GM18870 (cell line): ENCODE data around the gene SPAG17.

Experiments
- ATAC-seq: cut with Tn5 transposase; IDR thresholded peaks from one replicate; pipeline ENCODE4 v1.9.1; 2021; ENCODE audit warnings: moderate library complexity; ENCODE audit not compliant: unreplicated experiment

The SPAG17 gene

DNA sequence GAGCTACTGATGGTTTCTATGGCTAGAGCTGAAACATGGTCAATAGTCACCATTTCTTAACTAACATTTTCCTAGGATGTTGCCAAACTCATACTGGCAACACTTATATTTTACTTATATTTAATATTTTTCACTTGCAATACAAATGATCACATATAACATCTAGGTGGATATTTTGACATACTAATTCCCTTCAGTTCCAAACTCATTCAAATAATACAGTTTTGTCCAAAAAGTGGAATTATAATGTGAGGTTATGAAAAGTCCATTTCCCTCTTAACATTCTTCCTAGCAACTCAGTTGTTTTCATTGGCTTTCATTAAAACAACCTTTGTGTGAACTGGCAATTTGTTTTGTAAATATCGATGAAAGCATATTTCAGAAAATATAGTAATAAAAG, 16.0 kb downstream of the SPAG17 start:
- ATAC-seq, result no peak

DNA sequence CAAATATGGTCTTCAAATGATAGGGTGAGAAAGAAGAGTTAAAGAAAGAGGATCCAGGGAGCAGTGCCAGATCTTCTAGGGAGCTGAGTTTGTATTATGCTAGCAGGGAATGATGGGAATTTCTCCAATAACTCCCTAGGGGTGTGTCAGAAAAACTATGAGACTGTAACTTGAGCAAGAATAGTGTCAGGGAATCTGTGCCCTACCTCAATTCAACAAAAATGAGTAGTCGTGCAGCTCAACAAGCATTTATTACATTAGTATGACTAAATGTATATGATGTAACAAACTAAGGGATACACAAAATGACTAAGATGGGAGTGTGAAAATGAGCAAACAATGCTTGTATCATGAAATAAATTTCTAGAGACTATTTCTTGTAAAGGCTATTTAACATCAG, 24.2 kb downstream of the SPAG17 start:
- no peak for ATAC-seq

DNA sequence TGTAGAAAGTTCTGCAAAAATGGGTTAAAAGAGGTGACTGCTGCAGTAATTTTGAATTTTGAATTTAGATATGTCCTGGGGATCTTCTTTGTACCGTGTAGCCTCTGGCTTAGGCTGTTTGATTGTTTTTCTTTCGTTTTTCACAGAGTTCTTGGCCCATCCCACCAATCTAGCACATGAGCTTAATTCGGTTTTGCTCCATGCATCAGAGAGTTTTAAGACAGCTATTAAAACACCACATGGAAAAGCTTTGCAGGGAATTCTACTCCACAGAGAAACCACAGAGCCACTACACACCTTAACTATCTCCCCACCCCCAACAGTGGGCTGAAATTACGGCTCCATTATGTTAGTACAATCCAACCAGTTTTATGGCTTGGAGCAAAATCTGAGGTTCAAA, 25.5 kb downstream of the SPAG17 start:
- ATAC-seq, result no peak

DNA sequence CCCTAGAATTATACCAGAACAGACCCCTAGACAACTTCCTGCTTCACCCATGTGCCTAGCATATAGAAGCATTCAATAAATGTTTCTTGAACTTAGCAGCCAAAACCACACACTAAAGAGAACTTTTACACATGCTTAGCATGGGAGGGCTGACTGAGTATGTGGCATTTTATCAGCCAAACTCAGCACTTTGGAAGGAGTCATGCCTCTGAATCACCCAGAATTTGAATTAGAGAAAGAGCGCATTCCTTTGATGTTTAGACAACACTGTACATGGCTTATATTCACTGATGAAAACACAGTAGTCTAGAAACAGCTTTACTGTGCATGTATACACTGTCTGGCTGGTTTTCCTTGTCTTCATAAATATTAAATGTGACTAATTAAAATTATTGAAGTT, 26.1 kb downstream of the SPAG17 start:
- no peak for ATAC-seq

DNA sequence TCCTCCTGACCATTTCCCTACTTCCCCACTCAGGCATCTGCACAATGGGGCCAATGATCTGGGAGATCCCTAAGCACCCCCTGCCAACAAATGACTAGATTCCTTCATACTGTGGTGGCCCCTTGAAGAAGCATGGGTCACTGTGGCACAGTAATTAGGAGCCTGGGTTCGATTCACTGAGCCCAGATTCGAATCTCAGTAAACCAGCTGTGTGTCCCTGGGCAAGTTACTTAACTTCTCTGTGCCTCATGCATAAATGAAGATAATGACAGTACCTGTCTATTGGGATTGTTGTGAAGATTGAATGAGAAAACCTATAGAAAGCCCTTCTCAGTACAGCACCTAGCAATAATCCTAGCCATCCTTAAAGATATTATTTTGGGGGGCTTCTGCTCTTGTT, 27.5 kb downstream of the SPAG17 start:
- no peak for ATAC-seq

DNA sequence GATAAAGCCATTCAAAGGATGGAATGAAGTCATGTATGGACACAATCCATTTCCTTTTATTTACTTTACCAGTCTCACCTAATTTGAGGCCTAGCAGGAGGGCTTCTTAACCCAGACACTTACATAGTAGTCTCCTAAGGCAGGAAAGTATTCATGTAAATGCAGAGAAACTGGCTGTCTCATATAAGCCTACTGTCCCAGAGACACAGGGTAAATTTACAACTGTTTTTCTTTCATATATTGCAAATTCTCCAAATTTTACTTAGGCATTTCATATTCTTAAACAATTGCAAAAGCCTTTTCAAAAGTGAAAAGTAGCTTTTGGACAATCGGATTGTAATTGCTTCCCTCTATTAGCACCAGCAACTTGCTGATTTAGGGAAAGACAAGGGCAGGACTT, 29.9 kb downstream of the SPAG17 start:
- ATAC-seq, result no peak

DNA sequence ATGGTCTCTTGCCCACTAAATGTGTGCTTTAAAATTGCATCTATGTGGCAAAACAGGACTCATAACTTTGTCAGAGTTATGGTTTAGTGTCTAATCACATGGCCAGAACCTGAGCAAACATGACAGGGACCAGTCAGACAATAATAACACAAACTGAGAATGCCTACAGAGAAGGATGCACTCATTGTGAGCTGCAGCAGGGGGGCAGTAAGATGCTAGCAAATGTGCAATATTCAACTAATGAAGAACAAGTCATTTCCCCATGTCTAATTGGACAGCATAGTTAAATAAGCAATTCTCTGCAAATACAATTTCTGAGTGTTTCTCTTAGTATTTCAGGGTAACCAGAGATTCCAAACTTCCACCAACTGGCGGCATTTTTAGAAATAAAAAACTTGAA, 30.8 kb downstream of the SPAG17 start:
- ATAC-seq, result no peak

DNA sequence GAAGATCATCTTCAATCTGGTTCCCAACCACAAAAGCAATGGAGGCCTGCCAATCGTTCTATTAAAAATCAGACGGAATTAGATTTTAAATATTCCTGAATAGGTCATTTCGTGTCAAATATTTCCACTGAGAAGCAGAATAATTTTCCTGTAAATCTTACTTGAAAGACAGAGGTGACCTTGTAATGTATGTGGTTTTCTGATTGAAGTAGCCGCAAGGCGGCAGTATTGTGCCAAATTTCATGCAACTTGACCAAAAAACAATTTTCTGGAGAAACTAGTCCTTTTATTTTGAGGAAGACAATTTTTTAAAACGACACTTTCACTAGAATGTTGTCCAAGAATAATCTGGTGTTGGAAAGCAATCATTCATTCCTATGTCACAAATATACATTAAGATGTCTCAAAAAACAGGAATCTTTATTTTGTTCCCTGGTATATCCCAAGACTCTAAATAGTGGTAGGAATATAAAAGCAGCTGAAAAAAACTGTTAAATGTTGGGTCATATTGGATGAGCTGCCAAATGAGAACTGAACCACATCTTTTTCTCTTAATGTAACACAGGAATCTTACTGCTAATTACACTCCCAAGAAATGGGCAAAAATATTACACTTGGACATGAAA, 33.6 kb downstream of the SPAG17 start:
- no peak for ATAC-seq

DNA sequence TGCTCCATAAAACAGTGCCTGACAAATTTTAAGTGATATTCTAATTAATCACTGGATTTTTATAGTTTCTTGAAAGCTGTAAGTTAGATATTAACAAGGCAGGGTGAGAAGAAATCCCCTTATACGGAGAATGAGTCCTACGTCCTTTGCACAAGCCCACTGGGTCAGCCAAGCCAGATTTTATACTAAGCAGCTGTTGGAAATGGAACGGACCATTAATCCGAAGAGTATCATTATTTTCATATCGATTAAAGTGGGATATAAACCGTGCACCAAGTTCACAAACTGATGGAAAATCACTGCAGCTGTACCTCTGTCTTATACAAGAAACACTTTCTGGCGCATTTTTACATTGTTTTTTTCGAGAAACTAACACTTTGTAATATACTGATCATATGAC, 35.2 kb downstream of the SPAG17 start:
- ATAC-seq, result no peak

DNA sequence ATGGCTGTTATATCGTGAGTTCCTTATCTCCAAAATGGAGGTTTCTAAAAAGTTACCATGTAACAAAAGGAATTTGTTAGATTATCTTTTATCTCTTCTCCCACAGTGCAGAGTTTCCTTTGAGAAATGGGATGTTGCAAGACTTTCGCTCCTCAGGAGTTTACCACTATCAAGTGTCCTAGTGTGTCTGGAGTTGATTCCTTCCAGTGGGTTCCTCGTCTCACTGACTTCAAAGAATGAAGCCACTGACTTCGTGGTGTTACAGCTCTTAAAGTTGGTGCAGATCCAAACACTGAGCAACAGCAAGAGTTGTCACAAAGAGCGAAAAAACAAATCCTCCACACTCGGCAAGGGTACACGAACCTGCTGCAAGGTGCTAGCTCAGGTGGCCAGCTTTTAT, 37.0 kb downstream of the SPAG17 start:
- no peak for ATAC-seq

DNA sequence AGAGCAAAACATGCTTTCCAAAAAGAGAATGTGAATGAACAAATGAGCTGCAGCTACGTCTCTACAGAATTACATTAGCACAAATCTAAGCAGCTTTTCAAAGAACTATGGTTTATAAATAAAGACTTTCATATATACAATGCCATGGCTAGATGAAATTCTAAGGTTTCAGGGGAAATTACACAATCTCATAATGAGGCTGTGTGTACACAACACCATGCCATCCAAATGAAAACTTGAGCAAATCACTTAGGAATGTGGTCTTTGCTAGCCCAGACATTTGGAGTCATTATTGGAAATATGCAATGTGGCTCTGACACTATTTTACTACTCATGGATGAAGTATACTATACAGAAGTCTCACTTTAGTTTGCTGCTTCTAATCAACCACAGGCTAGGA, 37.5 kb downstream of the SPAG17 start:
- ATAC-seq, result no peak

DNA sequence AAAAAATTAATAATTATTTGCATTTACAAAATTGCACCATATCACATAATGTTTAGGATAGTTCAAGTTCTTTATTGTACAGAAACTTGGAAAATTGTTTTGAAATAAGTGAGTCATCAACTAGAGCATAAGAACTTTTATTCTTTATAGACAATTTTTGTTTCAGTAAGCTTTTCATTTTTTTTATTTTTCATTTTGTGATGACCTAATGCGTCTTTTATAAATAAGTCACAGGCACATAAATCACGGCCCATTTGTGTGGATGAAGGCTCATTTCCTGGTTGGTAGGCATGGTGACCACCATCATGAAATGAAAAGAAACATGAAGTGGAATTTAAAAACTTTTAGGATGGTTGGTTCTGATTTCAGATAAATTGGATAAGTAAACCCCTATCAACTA, 39.3 kb downstream of the SPAG17 start:
- no peak for ATAC-seq

DNA sequence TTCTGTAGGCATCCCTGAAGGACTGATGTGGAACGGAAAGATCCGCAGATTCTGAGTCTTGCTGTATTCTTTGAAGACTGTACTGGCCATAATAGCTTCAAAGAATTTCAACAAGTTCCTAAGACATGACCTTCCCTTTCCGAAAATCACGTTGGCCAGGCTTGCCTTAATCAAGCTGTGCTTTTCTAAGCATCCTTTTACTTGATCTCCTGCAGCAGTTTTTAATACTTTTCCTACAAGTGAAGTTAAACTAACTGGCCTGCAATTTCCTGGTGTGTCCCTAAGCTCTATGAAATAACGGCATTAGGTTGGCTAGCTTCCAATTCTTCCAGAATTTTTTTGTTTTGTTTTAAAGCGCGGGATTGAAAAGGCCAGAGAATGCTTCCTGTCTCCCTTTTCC, 40.3 kb downstream of the SPAG17 start:
- ATAC-seq, result no peak

DNA sequence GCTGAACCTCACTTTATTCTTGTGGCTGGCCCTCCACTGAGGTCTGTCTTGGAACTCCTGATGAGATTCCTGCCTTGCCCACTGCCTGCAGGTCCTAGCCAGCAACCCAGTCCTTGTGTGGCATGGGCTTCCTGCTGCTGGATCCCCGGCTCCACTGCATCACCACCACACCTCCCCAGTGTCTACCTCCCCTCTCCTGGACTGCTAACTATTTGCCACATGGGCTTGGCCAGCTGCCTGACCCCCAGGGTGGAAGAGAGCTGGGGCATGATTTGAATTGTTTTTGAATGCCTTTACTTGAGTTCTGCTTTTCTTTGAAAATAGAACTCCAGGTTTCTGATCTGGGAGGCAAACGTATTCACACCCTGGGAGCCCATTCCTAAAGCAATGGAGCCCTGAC, 41.2 kb downstream of the SPAG17 start:
- no peak for ATAC-seq

DNA sequence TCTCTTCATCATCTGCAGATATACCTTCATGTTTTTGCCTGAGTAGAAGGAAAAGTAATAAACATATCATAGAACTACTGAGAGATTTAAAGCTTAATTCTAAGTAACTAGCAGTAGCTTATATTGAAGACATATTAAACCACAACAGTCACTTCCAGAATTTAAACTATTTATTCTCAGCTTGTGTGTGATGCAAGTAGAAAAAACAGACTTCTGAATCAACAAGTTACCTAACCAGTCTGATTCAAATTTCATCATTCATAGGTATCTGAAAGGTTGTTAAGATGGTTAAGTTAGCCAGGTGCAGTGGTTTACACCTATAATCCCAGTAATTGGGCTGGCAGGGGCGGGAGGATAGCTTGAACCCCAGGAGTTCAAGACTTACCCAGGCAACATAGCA, 41.9 kb downstream of the SPAG17 start:
- no peak for ATAC-seq

DNA sequence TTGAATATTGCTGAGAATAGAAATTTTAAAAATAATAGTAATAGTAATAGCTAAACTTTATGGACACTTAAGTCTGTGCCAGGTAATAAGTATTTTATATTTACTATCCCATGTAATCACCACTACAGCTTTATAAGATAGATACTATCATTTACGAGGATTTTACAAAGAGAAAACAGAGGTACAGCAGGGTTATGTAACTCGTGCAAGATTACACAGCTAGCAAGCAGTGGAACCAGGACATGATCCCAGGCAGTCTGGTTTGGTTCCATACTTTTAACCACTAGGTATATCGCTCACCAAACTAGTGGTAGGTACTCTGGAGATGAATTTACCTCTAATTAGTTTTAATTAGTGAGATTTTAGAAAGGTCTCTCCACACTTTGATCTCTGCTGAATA, 42.5 kb downstream of the SPAG17 start:
- no peak for ATAC-seq

DNA sequence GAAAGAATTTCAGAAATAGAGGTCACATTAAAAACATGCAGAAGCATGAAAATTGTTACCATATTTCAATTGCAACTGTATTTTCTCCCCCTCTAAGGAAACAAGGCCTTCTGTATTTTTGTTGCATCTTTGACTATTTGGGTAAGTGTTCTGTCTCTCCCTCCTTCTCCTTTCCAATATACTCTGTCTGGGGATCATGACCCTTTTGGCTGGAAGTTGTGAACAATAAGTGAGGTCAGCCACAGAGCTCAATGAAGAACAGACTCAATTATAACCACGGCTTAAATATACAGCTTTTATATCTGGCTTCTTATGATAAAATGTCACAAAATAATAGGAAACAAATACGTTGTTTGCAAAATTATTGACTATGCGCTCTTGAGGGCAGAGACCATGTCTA, 47.1 kb downstream of the SPAG17 start:
- no peak for ATAC-seq

DNA sequence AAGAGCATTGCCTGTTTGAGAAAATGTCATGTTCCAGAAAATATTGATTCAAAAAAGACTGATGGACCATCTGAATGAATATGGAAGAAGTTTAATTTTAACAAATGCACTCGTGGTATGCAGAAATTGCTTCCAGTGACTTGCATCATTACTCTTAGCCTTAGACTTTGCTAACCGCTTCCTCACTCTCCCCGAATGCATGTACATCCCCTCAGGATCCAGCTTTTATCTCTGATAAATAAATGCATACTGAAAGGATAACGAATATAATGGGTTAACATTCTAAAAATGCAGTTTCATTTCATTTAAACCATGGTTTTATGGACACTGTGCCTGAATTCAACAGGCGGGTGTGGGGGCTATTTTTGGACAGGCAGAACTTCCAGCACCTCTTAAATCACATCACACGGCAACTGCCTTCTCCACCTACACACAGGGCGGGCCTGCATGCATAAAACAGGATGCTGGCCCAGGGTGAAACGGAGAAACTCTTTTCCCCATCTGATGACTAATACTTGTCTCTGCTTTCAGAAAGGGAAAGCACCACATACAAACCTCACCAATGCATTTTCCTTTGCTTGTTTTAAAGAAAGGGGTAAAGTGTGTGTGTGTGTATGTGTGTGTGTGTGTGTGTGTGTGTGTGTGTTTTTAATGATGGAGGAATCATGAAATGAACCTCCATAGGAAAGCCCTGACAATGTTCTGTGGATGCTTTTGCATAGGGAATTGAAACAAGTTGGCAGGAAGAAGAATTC, 48.7 kb downstream of the SPAG17 start:
- peak; percentile 100 for ATAC-seq

DNA sequence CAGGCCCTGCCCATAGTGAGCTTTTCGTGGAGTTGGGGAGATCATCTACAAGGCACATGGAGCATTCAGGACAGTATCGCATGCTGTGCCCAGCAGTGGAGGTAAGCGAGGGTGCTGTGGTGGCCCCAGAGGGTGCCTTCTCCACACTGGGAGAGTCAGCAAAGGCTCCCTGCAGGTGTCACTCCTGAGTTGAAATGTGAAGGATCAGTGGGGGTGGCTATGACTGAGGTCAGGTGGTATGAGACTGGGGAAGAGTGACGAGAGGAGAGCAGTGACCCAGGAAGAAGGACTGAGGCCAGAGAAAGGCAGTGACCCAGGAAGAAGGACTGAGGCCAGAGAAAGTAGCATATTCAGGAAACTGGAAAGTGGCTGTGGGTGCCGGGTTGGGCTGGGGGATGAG, 53.0 kb downstream of the SPAG17 start:
- ATAC-seq, result no peak

DNA sequence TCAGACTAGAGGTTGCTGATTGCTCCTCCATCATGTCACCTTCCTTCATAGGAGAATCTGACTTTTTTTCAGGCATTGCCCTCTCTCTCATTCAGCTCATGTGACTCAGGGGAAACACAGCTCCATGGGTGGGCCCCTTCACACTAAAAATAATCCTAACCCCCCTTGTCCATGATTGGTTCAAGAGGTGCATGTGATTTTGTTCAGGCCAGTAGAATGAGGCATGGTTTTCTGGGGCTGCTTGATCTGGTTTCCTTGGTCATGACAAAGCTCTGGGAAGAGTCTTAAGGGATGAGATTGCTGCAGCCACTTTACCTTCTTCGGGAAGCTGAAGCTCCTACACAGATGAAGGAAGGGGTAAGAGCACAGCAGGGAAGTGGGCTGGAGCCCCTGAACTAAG, 56.3 kb downstream of the SPAG17 start:
- no peak for ATAC-seq

DNA sequence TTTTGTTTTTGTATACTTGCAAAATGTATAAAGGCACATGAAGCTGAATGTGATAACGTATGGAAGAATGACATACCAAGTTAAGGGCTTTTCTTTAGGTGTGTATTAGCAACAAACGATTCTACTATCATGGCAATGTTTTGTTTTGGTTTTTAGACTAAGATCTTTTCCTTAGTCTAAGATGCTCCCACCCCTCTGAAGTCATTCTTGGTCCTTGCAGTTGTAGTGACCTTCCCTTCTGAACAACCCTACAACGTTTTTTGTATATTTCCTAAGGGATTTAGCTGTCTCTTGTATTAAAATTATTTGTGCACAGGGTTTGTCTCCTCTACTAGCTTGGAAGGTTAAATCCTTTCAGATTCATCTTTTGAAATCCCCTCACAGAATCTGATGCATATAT, 61.0 kb downstream of the SPAG17 start:
- ATAC-seq, result no peak

DNA sequence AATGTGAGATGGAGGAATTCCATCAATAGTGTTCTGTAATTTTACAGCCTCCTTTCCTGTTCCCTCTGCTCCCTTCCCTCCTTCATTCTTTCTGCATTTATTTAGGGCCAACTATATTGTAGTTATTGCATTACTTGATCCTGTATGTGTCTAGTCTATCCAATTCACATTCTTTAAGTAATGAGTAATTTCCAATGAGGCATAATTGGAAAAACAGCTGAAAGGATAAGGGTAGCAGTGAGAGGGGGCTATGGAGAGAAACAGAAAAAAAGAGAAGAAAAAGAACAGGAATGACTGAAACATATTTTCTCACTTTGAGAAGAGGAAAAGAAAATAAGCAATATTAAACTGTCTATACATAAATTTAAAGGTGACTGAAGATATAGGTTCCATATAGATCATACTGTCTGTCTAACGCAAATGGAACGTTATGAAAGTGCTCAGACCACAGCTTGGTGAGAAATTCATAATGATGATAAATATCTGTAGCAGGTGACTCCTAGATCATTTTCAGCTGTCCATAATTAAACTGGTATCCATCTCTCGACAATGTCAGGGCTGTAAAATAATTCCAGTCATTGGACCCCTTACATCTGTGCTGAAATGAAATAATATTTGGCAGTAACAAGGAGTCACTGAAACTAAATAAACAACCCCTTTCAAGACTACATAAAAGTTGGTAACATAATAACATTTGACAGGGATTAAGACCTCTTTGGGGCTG, 61.8 kb downstream of the SPAG17 start:
- no peak for ATAC-seq
